ENCODE results near the gene RGS3.

Gene RGS3

DNA sequence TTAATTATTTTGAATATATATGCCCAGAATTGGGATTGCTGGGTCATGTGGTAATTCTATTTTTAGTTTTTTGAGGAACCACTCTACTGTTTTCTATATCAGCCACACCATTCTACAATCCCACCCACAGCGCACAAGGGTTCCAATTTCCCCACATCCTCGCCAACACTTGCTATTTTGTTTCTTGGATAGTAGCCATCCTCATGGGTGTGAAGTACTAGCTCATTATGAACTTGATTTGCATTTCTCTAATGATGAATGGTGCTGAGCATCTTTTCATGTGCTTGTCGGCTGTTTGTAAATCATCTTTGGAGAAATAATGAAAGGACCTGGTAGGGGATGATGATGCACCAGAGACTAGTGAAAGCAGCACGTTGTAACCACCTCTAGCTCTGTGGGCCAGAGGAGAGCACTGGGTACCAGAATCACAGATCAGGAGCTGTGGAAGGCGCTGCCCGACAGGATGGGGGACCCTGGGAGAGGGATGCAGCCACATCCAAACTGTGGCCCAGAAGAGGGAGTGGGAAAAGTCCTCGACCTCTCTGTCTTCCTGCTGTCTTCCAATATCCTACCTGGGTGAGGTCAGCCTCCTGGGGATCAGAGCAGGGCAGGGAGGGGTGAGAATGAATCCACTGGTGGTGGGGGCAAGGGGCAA, 155.4 kb downstream of the RGS3 start:
- Histone ChIP-seq H3K27me3 (ENCODE audit: insufficient read depth, poor library complexity, severe bottlenecking) (no peaks in the 10 kb centered on the region), H3K4me3 (ENCODE audit: severe bottlenecking) (no peak overlapping the region), H3K36me3 (ENCODE audit: low read depth) (no peaks in the 10 kb centered on the region), H3K4me1 (ENCODE audit: insufficient read depth, poor library complexity, severe bottlenecking) (peaks cover 27% of the 10 kb centered on the region), H3K27ac (ENCODE audit: poor library complexity, severe bottlenecking) (no peak overlapping the region), H3K9me3 (ENCODE audit: severe bottlenecking) (no peaks in the 10 kb centered on the region)
- DNase-seq (ENCODE audit: low spot score) (no peak), ATAC-seq (ENCODE audit: low read depth) (no peak)
- TF ChIP-seq, protein P1, sequence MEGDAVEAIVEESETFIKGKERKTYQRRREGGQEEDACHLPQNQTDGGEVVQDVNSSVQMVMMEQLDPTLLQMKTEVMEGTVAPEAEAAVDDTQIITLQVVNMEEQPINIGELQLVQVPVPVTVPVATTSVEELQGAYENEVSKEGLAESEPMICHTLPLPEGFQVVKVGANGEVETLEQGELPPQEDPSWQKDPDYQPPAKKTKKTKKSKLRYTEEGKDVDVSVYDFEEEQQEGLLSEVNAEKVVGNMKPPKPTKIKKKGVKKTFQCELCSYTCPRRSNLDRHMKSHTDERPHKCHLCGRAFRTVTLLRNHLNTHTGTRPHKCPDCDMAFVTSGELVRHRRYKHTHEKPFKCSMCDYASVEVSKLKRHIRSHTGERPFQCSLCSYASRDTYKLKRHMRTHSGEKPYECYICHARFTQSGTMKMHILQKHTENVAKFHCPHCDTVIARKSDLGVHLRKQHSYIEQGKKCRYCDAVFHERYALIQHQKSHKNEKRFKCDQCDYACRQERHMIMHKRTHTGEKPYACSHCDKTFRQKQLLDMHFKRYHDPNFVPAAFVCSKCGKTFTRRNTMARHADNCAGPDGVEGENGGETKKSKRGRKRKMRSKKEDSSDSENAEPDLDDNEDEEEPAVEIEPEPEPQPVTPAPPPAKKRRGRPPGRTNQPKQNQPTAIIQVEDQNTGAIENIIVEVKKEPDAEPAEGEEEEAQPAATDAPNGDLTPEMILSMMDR (IDR thresholded peaks at IDR 0.05; ENCODE audit: poor library complexity, severe bottlenecking) = no peak

DNA sequence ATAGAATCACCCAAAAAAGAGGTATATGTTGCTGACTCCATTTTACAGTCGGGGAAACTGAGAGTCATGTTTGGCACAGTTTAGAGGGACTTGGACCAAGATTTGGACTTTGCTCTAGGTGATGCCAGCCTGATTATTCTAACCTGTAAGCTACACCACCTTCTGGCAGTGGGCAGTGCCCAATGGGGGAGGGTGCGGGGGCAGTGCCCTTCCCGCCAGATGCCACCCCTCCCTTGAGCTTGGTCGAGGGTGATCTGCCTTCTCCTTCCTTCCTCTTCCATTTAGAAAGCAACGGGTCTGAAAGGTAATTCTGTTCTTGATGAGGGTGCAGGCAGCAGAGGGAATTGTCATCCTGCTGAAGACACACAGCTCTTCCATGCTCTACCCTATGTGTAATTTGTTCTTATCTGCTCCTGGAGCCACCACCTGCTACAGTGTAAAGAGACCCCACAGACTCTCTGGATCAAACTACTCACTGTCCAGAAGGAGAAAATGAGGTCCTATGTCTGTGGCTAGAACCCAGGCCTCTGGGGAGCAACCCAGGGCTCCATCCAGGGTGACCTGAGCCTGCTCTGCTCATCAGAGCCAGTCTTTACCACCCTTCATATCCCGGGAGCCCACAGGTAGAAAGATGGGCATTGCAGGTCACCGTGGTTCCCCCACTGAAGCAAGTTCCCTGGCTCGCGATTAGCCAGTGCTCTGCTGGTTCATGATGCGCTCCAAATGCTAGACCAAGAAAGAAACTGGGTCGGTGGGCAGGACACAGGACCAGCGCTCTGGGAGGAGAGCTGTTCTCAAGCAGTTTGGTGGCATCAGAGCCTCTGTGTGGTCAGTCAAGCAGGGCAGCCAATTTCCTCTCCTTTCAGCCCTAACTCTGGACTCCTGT, 156.2 kb downstream of the RGS3 start:
- no peak overlapping the region for H3K4me3 ChIP-seq (ENCODE audit: severe bottlenecking)
- no peaks in the 10 kb centered on the region for H3K27me3 ChIP-seq (ENCODE audit: insufficient read depth, poor library complexity, severe bottlenecking)
- peak overlapping the region; percentile 64 for H3K27ac ChIP-seq (ENCODE audit: poor library complexity, severe bottlenecking)
- DNase-seq (ENCODE audit: low spot score) (no peak), ATAC-seq (ENCODE audit: low read depth) (no peak)
- no peaks in the 10 kb centered on the region for H3K9me3 ChIP-seq (ENCODE audit: severe bottlenecking)
- peaks cover 27% of the 10 kb centered on the region for H3K4me1 ChIP-seq (ENCODE audit: insufficient read depth, poor library complexity, severe bottlenecking)
- no peaks in the 10 kb centered on the region for H3K36me3 ChIP-seq (ENCODE audit: low read depth)
- TF ChIP-seq, protein P1 (IDR thresholded peaks at IDR 0.05; ENCODE audit: poor library complexity, severe bottlenecking) = no peak

DNA sequence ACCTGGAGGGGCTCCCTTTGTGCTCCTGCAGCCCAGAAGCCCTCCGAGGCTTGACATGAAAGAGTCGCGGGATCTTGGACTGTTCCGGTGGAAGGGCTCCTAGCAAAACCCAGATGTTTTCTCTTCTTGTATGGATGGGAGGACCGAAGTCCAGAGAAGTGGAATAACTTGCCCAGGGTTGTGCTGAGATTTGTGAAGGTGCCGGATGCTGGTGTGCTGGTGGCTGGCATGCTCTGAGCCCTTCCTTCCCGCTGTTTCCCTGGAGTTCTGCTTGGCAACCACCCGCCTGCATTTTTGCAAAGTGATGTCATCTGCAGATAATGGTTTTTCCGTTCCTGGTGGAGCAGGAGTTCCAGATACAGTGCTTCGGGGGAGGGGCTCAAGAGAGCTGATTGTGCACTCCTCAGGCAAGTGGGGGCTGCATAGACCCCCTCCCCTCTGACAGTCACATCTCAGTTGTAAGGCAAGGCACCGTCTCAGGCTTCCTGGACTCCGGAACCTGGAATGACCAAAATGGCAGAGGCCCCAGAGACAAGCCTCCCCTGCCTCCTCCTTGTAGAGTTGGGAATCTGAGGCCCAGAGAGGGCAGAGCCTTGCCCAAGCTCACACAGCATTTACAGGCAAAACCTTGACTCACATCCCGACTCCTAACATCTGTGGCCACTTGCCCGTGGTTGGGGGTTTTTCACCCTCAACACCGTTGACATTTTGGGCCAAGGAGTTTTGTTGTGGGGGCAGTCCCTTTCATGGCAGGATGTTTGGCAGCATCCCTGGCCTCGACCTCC, 157.0 kb downstream of the RGS3 start:
- Histone ChIP-seq H3K9me3 (ENCODE audit: severe bottlenecking) (no peaks in the 10 kb centered on the region), H3K27me3 (ENCODE audit: insufficient read depth, poor library complexity, severe bottlenecking) (no peaks in the 10 kb centered on the region), H3K4me3 (ENCODE audit: severe bottlenecking) (no peak overlapping the region), H3K4me1 (ENCODE audit: insufficient read depth, poor library complexity, severe bottlenecking) (peaks cover 27% of the 10 kb centered on the region), H3K27ac (ENCODE audit: poor library complexity, severe bottlenecking) (peak overlapping the region; percentile 64), H3K36me3 (ENCODE audit: low read depth) (no peaks in the 10 kb centered on the region)
- ATAC-seq (ENCODE audit: low read depth) (peak; percentile 84), DNase-seq (ENCODE audit: low spot score) (no peak)
- TF ChIP-seq, protein P1 (IDR thresholded peaks at IDR 0.05; ENCODE audit: poor library complexity, severe bottlenecking) = no peak

DNA sequence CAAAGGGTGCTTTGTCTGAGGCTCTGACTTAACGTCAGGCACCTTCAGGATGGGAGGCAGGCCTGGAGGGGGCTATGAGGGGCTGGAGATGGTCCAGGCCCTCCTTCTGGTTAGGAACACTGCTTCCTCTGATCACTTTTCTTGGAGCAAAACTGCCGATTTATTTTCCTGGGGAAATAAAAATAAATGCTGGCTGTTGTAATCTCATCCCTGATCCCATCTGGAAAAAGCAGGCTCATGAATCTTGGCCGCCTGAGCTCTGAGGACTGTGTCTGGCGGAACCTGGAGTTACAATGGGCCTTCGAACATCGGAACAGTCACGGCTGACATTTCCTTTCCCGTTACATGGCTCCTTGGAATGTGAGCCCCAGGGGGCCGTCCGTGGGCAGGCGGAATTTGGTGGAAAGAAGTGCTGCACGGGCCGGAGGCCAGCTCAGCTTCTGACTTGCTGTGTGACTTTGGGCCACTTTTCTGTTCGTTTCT, 157.8 kb downstream of the RGS3 start:
- Histone ChIP-seq H3K4me3 (ENCODE audit: severe bottlenecking) (no peak overlapping the region), H3K9me3 (ENCODE audit: severe bottlenecking) (no peaks in the 10 kb centered on the region), H3K27ac (ENCODE audit: poor library complexity, severe bottlenecking) (peak overlapping the region; percentile 64), H3K36me3 (ENCODE audit: low read depth) (no peaks in the 10 kb centered on the region), H3K4me1 (ENCODE audit: insufficient read depth, poor library complexity, severe bottlenecking) (peaks cover 27% of the 10 kb centered on the region), H3K27me3 (ENCODE audit: insufficient read depth, poor library complexity, severe bottlenecking) (no peaks in the 10 kb centered on the region)
- DNase-seq (ENCODE audit: low spot score) (no peak), ATAC-seq (ENCODE audit: low read depth) (no peak)
- TF ChIP-seq, protein P1 (IDR thresholded peaks at IDR 0.05; ENCODE audit: poor library complexity, severe bottlenecking) = no peak

Measured in RWPE2 (cell line).